IPS-NIHi11 (cell line): ENCODE measurements around the gene CBARP.

Source experiments
- DNase-seq: peaks from one replicate; pipeline ENCODE4 v3.0.0; 2012; ENCODE audit warnings: mixed read lengths, low spot score

The CBARP gene

DNA sequence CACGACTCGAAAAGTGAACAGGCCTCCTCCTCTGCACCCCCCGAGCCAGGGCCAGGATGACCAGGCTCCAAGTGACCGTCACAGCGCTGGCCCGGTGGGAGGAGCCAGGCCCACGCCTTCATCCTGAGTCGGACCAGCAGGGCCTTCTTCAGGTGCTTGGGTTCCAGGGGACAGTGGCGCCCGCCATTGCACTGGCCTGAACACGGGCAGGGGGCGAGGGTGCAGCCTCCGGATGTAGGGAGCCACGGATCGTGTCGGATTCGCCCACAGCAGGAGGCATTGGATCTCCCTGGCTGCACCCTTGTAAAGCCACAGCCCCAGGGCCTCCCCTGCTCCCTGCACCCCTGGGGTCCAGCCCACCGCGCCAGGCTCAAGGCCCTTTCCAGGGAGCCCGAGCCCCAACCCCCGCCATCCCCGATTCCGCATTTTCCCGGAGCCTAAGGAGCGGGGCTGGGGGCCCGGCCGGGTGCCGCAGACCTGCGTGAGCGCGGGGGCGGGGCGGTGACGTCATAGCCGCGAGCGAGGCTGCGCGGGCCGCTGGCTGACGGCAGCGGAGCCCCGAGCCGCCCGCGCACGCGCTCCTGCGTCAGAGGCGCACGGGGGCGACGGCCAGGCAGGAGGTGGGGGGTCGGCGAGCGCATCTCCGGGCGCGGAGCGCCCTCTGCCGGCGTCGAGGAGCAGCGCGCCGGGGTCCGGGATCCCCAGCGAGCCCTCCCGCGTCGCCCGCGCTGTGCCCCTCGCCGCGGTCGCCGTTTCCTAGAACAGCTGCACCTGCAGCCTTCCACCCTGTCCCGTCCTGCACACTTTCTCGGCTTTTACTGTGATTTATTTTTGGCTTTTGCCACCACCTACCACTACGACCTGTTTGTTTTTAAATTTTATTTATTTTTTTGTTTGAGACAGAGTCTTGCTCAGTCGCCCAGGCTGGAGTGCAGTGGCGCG, 2.3 kb upstream of the CBARP start:
- peak; percentile 98 for DNase-seq

GRCh38 chr19:1239420-1239795, 1.6 kb upstream of the CBARP start:
- no peak for DNase-seq

DNA sequence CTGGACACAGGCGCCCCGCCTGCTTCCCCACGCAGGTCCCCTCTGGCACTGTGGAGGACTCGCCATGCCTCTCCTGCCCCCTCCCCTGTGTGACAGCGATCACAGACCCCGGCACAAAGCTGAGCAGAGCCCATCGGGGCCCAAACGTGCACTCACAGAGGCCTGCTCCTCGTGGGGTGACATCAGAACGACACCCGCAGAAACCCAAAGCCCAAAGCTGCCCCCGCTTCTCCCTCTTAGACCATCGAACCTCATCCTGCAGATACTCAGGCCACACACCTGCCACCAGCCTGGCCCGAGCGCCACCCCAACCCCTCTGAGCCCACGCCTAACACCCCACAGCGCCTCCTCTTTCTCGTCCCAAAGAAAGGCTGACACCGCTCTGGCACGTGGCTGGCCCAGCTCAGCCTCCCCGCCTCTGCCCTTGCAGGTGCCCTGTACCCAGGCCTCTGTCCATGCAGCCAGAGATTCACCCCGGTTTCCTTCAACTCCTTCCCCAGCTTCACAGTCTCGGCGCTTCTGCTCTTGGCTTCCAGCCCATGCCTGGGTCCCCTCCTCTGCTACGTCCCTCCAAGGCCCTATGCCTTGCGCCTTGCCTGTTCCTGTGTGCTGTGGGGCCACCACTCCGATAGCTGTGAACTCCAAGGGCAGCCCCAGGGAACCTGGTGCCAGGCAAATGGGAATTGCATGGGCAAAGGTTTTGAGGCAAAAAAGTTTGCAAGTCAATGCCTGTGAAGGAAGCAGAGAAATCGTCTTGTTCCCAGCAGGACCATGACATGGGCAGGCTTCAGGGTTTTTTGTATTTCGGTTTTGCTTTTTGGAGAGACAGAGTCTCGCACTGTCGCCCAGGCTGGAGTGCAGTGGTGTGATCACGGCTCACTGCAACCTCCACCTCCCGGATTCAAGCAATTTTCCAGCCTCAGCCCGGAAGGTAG, 831 bp upstream of the CBARP start:
- DNase-seq, result no peak

GRCh38 chr19:1237027-1237659, 662 bp downstream of the CBARP start:
- DNase-seq, result no peak

DNA sequence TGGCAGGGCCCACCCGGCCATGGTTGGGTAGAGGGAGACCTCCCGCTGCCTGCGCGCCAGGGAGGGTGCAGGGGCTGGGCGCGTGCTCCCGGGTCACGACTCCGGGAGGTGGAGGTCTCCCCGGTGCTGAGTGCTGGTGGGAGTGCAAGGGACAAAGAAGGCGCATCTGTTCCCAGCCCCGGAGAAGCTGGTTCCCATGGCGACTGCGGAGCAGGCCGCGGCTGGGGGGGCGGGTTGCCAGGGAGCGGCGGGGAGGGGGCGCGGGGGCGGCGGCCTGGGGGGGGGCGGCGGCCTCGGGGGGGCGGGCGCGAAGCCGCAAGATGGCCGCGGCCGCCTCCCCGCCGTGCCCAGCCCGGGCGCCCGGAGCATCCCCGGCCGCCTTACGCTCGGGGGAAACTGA, 1.2 kb downstream of the CBARP start:
- DNase-seq, result no peak

DNA sequence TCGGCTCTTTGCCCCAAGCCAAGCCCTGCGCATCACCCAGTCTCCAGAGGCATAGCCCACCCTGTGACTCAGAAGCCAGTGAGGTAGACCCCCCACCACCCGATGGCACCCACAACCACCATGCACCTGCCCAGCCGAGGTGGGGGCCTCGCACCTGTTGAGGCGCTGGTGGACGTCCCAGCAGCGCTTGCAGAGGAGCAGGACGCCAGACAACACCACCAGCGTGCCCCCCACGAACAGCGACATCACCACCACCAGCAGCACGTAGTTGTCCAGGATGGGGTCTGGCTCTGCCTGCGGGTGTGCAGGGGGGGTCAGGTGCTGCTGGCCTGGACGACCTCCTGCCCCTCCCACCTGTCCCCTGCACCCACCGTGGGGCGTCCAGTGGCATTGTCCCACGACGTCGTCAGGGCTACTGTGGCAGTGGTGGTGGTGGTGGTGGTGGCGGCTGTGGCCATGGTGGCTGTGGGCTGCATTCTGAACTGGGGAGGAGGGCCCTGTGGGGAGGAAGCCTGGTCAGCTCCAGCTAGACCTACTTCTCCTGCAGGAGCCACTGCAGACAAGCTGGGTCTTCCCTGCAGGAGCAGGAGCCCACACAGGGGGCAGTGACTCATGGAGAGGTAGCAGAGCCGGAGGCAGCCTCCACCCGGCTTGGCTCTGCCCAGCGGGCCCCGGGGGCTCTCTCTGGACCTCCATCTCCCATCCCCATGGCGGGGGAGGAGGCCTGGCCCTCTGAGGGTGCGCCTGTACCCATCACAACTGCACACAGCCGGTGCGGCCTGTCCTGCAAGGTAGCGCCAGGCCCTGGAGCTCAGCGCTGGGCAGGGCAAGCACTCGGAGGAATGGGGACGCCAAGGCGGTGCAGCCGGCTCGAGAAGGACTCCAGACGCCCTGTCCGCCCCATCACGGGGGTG, 1.9 kb downstream of the CBARP start:
- DNase-seq, result no peak

DNA sequence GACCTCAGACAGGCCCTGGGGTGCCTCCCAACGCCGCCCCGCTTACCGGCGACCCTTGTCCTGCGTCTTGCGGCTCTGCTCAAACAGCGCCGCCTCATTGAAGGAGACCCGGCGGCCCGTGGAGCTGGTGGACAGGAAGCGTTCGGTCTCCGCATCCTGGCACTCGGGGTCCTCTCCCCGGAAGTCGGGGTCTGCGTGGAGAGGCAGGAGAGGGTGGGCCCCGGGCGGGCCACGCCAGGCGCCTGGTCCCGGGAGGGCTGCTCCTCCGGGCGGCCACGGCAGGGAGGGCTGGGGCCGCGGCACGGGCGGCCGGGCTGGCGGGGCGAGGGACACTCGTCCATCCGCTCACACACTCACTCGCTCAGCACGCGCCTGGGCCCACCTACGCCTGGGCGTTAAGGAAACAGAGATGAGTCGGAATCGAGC, 2.8 kb downstream of the CBARP start:
- no peak for DNase-seq

DNA sequence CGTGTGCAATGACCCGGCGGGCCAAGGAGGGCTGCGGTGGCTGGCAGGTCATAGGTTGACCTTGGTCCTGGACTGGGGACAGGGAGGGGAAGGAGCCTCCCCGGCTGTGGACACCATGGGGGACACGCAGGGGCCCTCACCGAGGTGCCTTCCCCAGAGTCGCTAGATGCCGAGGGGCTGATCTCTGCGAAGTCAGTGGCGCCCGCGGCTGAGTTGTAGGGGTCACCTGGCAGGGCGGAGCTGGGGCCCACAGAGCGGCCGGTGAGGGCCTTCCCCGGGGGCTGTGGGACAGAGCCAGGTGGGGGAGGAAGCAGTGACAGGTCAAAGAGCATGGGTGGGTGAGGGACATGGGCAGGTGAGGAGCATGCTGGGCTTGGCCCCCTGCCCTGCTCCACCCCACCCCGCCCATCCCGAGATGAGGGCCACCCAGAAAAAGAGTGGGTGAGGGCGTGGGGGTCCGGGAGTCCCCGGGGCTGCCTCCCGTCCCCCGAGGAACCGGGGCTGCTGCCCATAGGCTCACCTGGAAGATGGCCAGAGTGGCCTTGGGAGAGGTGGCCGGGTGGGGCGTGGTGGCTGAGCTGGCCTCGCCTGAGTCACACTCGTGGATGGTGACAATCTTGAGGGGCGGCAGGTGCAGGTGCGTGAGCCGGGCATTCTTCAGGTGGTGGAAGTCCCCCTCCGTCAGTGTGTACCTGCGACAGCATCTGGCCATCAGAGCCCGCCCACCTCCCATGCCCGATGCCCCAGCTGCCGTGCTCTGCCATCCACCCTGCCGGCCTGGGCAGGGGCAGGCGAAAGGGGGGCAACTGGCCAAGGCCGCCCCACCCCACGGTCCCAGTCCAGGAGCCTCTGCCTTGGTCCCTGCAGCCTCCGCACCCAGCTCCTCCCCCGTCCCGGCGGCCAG, 3.5 kb downstream of the CBARP start:
- no peak for DNase-seq

- DNase-seq, result no peak
Observed at GRCh38 chr19:1233115-1233667, 4.6 kb downstream of the CBARP start.

DNA sequence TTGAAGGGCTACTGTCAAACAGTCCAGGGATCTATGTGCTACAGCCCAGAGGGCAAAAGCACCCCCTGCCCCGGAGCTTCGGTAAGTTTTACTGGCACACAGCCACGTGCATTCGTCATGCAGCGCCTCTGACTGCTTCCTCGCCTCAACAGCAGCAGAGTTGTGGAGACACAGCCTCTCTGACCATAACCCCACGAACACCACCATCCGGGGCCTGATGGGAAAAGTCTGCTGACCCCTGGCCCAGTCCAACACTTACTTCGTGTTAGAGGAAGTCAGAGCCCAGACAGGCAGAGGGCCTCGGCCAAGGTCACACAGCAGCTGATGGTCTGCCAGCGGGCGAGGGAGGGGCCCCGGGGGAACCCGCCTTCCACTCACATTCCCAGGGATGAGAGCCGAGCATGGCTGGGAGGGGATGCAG, 5.1 kb downstream of the CBARP start:
- DNase-seq, result no peak

DNA sequence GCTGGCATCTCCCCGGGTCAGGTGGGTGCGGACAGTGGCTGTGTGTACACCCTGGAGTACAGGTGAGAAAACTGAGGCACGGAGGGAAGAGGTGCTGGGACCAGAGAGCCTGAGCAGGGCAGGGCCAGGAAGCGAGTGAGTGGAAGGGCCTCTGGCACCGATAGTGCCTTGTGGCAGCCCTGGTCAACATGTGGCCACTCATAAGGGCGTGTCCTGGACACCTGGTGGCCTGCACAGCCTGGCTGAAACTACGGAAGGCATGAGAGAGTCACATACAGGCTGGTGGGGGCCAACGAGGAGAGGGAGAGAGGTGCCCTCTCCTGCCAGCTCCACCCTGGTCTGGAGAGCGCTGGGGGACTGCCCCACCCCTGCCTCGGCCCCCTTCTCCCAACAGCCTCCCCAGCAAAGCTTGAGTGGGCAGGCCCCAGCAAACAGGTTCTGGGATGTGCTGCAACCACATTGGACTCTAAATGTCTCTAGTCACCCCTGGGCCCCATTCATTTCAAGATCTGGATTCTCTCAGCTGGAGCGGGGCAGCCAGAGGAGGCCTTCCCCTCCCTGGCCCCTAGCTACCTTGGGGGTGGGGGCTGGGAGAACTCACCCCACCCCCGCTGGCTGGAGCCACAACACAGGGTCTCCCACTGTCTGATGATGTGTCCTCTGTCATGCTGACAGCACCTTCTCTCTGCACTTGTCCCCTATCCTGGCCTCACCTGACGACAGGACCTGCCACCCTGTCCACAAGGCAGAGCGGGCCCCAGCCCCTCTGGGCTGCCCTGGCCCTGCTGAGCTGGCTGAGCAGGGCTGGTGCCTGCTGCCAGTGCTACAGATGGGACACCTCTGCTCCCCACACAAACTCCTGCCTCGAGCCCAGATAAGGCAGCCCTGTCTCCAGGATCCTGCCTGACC, 5.8 kb downstream of the CBARP start:
- no peak for DNase-seq

DNA sequence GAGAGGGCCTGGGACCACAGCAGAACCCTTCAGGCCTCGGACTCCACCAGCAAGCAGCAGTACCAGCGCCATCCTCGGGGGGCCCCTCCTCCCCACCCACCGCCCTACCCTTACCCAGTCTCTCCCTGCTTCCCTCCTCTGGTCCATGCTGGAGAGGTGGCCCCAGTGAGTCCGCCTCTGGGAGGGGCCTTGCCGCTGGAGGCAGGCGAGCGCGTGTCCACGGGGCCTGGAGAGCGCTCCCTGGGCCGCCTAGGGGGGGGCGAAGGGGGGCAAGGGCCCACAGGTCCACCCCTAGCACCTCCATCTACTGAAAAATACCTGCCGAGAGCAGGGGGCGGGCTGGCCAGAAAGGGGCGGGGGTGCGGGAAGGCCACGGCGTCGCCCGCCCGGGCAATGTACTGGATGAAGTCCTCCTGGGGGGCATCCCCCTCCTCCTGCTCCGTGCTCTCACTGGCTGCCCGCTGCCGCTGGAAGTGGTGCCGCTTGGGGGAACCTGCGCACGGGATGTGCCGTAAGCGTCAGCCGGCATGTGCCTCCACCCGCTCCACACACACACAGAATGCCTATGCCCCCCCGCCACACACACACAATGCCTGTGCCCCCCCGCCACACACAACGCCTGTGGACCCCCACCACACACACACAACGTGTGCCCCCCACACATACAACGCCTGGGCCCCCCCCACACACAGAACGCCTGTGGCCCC, 6.9 kb downstream of the CBARP start:
- peak; percentile 61 for DNase-seq

- DNase-seq, result no peak
Observed at GRCh38 chr19:1229924-1230782, 7.7 kb downstream of the CBARP start.

GRCh38 chr19:1229056-1229923, 8.5 kb downstream of the CBARP start:
- DNase-seq, result no peak

DNA sequence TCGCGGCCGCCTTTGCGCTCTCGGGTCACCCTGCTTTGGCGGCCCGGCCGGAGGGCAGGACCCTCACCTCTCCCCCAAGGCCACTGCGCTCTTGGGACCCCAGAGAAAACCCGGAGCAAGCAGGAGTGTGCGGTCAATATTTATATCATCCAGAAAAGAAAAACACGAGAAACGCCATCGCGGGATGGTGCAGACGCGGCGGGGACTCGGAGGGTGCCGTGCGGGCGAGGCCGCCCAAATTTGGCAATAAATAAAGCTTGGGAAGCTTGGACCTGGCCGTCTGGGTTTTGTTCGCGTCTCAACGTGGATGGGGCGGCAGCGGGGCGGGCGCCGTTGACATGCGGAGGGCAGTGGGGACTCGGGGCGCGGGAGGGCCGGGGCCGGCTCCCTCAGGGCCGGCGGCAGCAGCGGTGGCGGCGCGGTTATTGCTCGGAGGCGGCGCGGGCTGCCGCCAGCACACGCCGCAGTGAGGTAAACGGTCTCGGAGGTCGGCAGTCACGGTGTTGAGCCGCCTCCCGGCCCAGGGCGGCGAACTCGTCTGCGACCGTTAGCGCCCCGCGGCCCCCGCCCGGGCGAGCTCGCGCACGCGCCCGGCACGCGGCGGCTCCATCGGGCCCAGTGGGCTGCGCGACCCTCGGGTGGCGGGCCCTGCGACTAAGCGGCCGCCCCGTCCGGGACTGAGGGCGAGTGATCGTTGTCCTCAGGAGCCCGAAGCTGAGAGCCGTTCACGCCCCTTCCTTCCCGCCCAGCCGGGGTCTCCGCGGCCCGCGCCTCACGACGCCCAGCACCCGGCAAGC, 9.4 kb downstream of the CBARP start:
- DNase-seq, result no peak
